Globus pallidus (tissue), 1 donor: ENCODE measurements around the gene CH25H.
"Not testable (repeated sequence)": the region's sequence is repeated elsewhere in the genome, so short reads cannot be mapped to it uniquely, and the experiment has no call there.

Source experiments
- DNase-seq: peaks from one replicate; pipeline ENCODE4 v3.0.0-alpha.2; 2015; ENCODE audit warnings: low spot score

Gene CH25H

GRCh38 chr10:89197473-89197872, 9.6 kb downstream of the CH25H start:
- DNase-seq: no peak

- DNase-seq: not testable (repeated sequence)
These were observed 15.8 kb downstream of the CH25H start for GRCh38 chr10:89191301-89191700.

- no peak for DNase-seq
These were observed 17.8 kb downstream of the CH25H start for GRCh38 chr10:89189211-89189734.

- DNase-seq: no peak
These were observed 21.5 kb downstream of the CH25H start for GRCh38 chr10:89185658-89186057.

- DNase-seq: no peak
These were observed 22.5 kb downstream of the CH25H start for GRCh38 chr10:89184638-89185037.

- no peak for DNase-seq
These were observed 23.5 kb downstream of the CH25H start for GRCh38 chr10:89183571-89183970.

GRCh38 chr10:89182894-89183293, 24.2 kb downstream of the CH25H start:
- DNase-seq: no peak

- DNase-seq: no peak
These were observed 31.3 kb downstream of the CH25H start for GRCh38 chr10:89175816-89176215.

GRCh38 chr10:89173075-89173474, 34.0 kb downstream of the CH25H start:
- no peak for DNase-seq

GRCh38 chr10:89171996-89172395, 35.1 kb downstream of the CH25H start:
- DNase-seq: no peak

GRCh38 chr10:89171263-89171872, 35.7 kb downstream of the CH25H start:
- DNase-seq: no peak

GRCh38 chr10:89168354-89168900, 38.7 kb downstream of the CH25H start:
- not testable (repeated sequence) for DNase-seq

GRCh38 chr10:89167915-89168314, 39.2 kb downstream of the CH25H start:
- no peak for DNase-seq

GRCh38 chr10:89165923-89166322, 41.2 kb downstream of the CH25H start:
- DNase-seq: no peak

- no peak for DNase-seq
These were observed 42.2 kb downstream of the CH25H start for GRCh38 chr10:89164920-89165319.

- peak; percentile 40 for DNase-seq
These were observed 43.0 kb downstream of the CH25H start for GRCh38 chr10:89164080-89164479.

- DNase-seq: peak; percentile 47
These were observed 43.7 kb downstream of the CH25H start for GRCh38 chr10:89163265-89163995.

- DNase-seq: no peak
These were observed 44.5 kb downstream of the CH25H start for GRCh38 chr10:89162596-89162995.

- DNase-seq: no peak
These were observed 46.8 kb downstream of the CH25H start for GRCh38 chr10:89160339-89160738.

GRCh38 chr10:89159761-89160160, 47.4 kb downstream of the CH25H start:
- no peak for DNase-seq

- no peak for DNase-seq
These were observed 47.8 kb downstream of the CH25H start for GRCh38 chr10:89159316-89159715.

GRCh38 chr10:89158446-89158845, 48.7 kb downstream of the CH25H start:
- DNase-seq: no peak

GRCh38 chr10:89156161-89156835, 50.8 kb downstream of the CH25H start:
- peak; percentile 25 for DNase-seq
